GM12865 (cell line): ENCODE measurements around the gene ZFYVE16.
"Not testable (repeated sequence)": the region's sequence is repeated elsewhere in the genome, so short reads cannot be mapped to it uniquely, and the experiment has no call there.

ENCODE experiments used
- DNase-seq: peaks from one replicate; pipeline ENCODE4 v3.0.0; 2010; ENCODE audit warnings: low read depth
- H3K4me3 ChIP-seq: 2 replicates; pipeline ENCODE4 v1.5.1; 2011; ENCODE audit warnings: mild to moderate bottlenecking, low read depth, low read length, control low read depth
- CTCF ChIP-seq: IDR thresholded peaks from 2 replicates; pipeline ENCODE4 v1.5.1; 2011; ENCODE audit warnings: low read length, control low read depth, low read depth, inconsistent platforms; ENCODE audit not compliant: insufficient read depth; ENCODE audit errors: missing control alignments

Gene ZFYVE16

GRCh38 chr5:80439213-80439612, 31.3 kb downstream of the ZFYVE16 start:
- no peak for TF ChIP-seq CTCF
- DNase-seq: no peak
- H3K4me3 ChIP-seq: no peak overlapping the region

- DNase-seq: no peak
- no peak overlapping the region for H3K4me3 ChIP-seq
- TF ChIP-seq CTCF: no peak
Measured at GRCh38 chr5:80442742-80443141, 34.9 kb downstream of the ZFYVE16 start.

GRCh38 chr5:80453366-80453765, 45.5 kb downstream of the ZFYVE16 start:
- H3K4me3 ChIP-seq: no peak overlapping the region
- TF ChIP-seq CTCF: no peak
- DNase-seq: no peak

- TF ChIP-seq CTCF: no peak
- DNase-seq: no peak
- no peak overlapping the region for H3K4me3 ChIP-seq
Measured at GRCh38 chr5:80463269-80463668, 55.4 kb downstream of the ZFYVE16 start.

GRCh38 chr5:80466669-80467485, 59.0 kb downstream of the ZFYVE16 start:
- no peak for TF ChIP-seq CTCF
- no peak for DNase-seq
- H3K4me3 ChIP-seq: no peak overlapping the region

GRCh38 chr5:80468131-80468530, 60.3 kb downstream of the ZFYVE16 start:
- H3K4me3 ChIP-seq: no peak overlapping the region
- DNase-seq: no peak
- no peak for TF ChIP-seq CTCF

- H3K4me3 ChIP-seq, DNase-seq: not testable (repeated sequence)
Measured at GRCh38 chr5:80470631-80471030, 62.8 kb downstream of the ZFYVE16 start.
